ENCODE data around the gene LEMD2. TPM values are rescaled to one million over a fixed set of nuclear protein-coding genes. Genes with fewer than 3 reads are reported as not detected.

Gene LEMD2
- total and polyA plus RNA-seq, 2 of the 4 experiments (the other 2 are of a cell fraction): 26.5 to 43.6 TPM

- H3K9me3 ChIP-seq (ENCODE audit: control insufficient read depth, insufficient read depth, low read length): no peaks in the 10 kb centered on the region
- H4K8ac ChIP-seq (ENCODE audit: low read depth in 2 of 2, low read length in 2 of 2): no peak overlapping the region
- H3K4me3 ChIP-seq (ENCODE audit: insufficient read depth, low read depth, low read length): no peak overlapping the region
- H3K9me1 ChIP-seq (ENCODE audit: insufficient read depth, low read length): no peaks in the 10 kb centered on the region
- no peak overlapping the region for H2AFZ ChIP-seq (replicated peaks; ENCODE audit: low read length, poor library complexity)
- intact Hi-C loops (cut with micrococcal nuclease) (loop anchor here (5.0 kb wide), 1 partner anchor 173 kb away; no protein-coding TSS in a partner anchor), dilution Hi-C loops (cut with HindIII; ENCODE audit: low sequenced_read_pairs, unreplicated experiment) (no loop called here), in situ Hi-C loops (cut with MboI; ENCODE audit: low sequenced_read_pairs) (loop anchor here (10.0 kb wide), 2 partner anchors 175 to 395 kb away; partner anchors contain the start of gene BAK1)
- no peak overlapping the region for H2BK20ac ChIP-seq (ENCODE audit: low read depth, low read length)
- 40% methylated on average over 2 of the region's 9 CpGs; no CpG with 5 or more reads in 1 of the 2 experiments for WGBS, 2 experiments (ENCODE audit: extremely low coverage in 2 of 2, insufficient read length in 1 of 2)
- H2BK15ac ChIP-seq (ENCODE audit: low read depth, low read length): no peak overlapping the region
- H4K5ac ChIP-seq (ENCODE audit: low read depth, low read length): no peak overlapping the region
- H3K23ac ChIP-seq (ENCODE audit: low read depth, low read length): no peak overlapping the region
- H3K56ac ChIP-seq (ENCODE audit: extremely low read depth, insufficient read depth, low read length): no peak overlapping the region
- no peak overlapping the region for H3K14ac ChIP-seq (replicated peaks; ENCODE audit: low read depth, low read length)
- BruUV-seq (replicated peaks): no TSS peak
- no peak overlapping the region for H3K4ac ChIP-seq (ENCODE audit: low read depth, low read length)
- DNase-seq (no peak), ATAC-seq (ENCODE audit: low read depth) (no peak)
- no peak overlapping the region for H3K18ac ChIP-seq (ENCODE audit: low read depth, low read length)
- H3K27ac ChIP-seq (ENCODE audit: insufficient read depth, low read length): no peak overlapping the region
- CTCF ChIA-PET: interaction anchor here (0.6 to 4.8 kb wide), 3 partner anchors 10 to 15 kb away, joined by 3 to 29 read pairs (median 3); partner anchors contain the start of gene IP6K3
- no peak overlapping the region for H2BK5ac ChIP-seq (ENCODE audit: low read depth, low read length, poor library complexity, severe bottlenecking)
- H2AK5ac ChIP-seq (ENCODE audit: low read depth, low read length): peak overlapping the region; percentile 53; the same call in 1 of the 2 replicates
- H3K4me2 ChIP-seq (ENCODE audit: low read depth, low read length): no peak overlapping the region
- no peak overlapping the region for H4K91ac ChIP-seq (ENCODE audit: insufficient read depth, low read depth, low read length)
- POLR2A ChIA-PET (ENCODE audit: unreplicated experiment): no interaction called here
- no peaks in the 10 kb centered on the region for H3K27me3 ChIP-seq (ENCODE audit: control insufficient read depth, insufficient read depth, low read length)
- H3K79me1 ChIP-seq (ENCODE audit: low read depth in 1 of 2, low read length in 2 of 2): no peaks in the 10 kb centered on the region
- H3K9ac ChIP-seq (ENCODE audit: low read depth, low read length): no peak overlapping the region
- peaks cover 5% of the 10 kb centered on the region for H4K20me1 ChIP-seq (ENCODE audit: insufficient read depth, low read length)
- no peaks in the 10 kb centered on the region for H3K36me3 ChIP-seq (ENCODE audit: control insufficient read depth, insufficient read depth, low read length)
- H3K4me1 ChIP-seq (ENCODE audit: control insufficient read depth, insufficient read depth, low read length): peaks cover 19% of the 10 kb centered on the region; the same call in 1 of the 2 replicates
- H2AK9ac ChIP-seq (replicated peaks; ENCODE audit: low read depth, low read length, poor library complexity): no peak overlapping the region
- H2BK120ac ChIP-seq (ENCODE audit: low read depth, low read length): no peak overlapping the region
- TF ChIP-seq CEBPB (IDR thresholded peaks at IDR 0.05; ENCODE audit: low read depth, low read length): no peak
- no peak for TF ChIP-seq RAD21 (IDR thresholded peaks at IDR 0.05; ENCODE audit: low read length)
- no peak for TF ChIP-seq MAFK (IDR thresholded peaks at IDR 0.05; ENCODE audit: low read depth, low read length)
- no peak for TF ChIP-seq MAZ (IDR thresholded peaks at IDR 0.05; ENCODE audit: borderline replicate concordance, low read depth, low read length)
- no peak for TF ChIP-seq FOS (IDR thresholded peaks at IDR 0.05; ENCODE audit: low read depth, low read length)
- TF ChIP-seq CHD1 (IDR thresholded peaks at IDR 0.05; ENCODE audit: low read depth, low read length): no peak
- TF ChIP-seq CTCF (conservative IDR thresholded peaks at IDR 0.05; ENCODE audit: low read depth, low read length): no peak
- no peak for TF ChIP-seq MXI1 (IDR thresholded peaks at IDR 0.05; ENCODE audit: borderline replicate concordance, low read depth, low read length)
- TF ChIP-seq RFX5 (IDR thresholded peaks at IDR 0.05; ENCODE audit: low read depth, low read length): no peak
- TF ChIP-seq RCOR1 (IDR thresholded peaks at IDR 0.05; ENCODE audit: insufficient replicate concordance, low read length): no peak
- TF ChIP-seq BHLHE40 (IDR thresholded peaks at IDR 0.05; ENCODE audit: low read depth, low read length): no peak
- TF ChIP-seq SMC3 (IDR thresholded peaks at IDR 0.05; ENCODE audit: low read depth, low read length): no peak
- no peak for TF ChIP-seq NFE2L2 (IDR thresholded peaks at IDR 0.05; ENCODE audit: low read depth, low read length)
- TF ChIP-seq ELK1 (IDR thresholded peaks at IDR 0.05; ENCODE audit: borderline replicate concordance, low read depth, low read length): no peak
- no peak for TF ChIP-seq POLR2A (IDR thresholded peaks at IDR 0.05; ENCODE audit: low read depth, low read length)
Measured at GRCh38 chr6:33759887-33760629, 28.9 kb downstream of the LEMD2 start.
